Esophagus squamous epithelium (tissue), 5 donors: Measurements from ENCODE around the gene ZBTB17. TPM values are rescaled to one million over a fixed set of nuclear protein-coding genes. Genes with fewer than 3 reads are reported as not detected.
"Not testable (repeated sequence)": the region's sequence is repeated elsewhere in the genome, so short reads cannot be mapped to it uniquely, and the experiment has no call there.

ENCODE experiments used
- DNase-seq: peaks from one replicate; lab custom pipeline; 2025; lab: John Stamatoyannopoulos, UW
- H3K27ac ChIP-seq, 4 donors: fragments of 200-600 bp; sonication (generic); one replicate each; pipeline ENCODE4 v1.5.1; 2016 to 2019; ENCODE audit warnings: mild to moderate bottlenecking in 1 of 4
- H3K27me3 ChIP-seq, 4 donors: fragments of 200-600 bp; sonication (generic); 1 replicate in 3 of 4; 2 replicates in 1 of 4; pipeline versions ENCODE4 v1.5.1 to v1.6.0; 2017 to 2021; ENCODE audit warnings: antibody characterized with exemption in 1 of 4
- H3K36me3 ChIP-seq, 3 donors: fragments of 200-600 bp; sonication (generic); one replicate each; pipeline ENCODE4 v1.5.1; 2016 to 2019
- H3K4me1 ChIP-seq, 3 donors: fragments of 200-600 bp; sonication (generic); one replicate each; pipeline ENCODE4 v1.5.1; 2017 to 2019
- H3K4me3 ChIP-seq, 4 donors: fragments of 200-600 bp; sonication (generic); 1 replicate in 3 of 4; 2 replicates in 1 of 4; pipeline ENCODE4 v1.5.1; 2016 to 2019; ENCODE audit warnings: mild to moderate bottlenecking in 2 of 4, moderate library complexity in 1 of 4
- H3K9me3 ChIP-seq, 3 donors: fragments of 200-600 bp; sonication (generic); one replicate each; pipeline ENCODE4 v1.5.1; 2016 to 2019
- CTCF ChIP-seq, 6 experiments: fragments of 450-650 bp in 4 of 6; fragments of 200-600 bp in 2 of 6; sonication (generic) in 2 of 6; IDR thresholded peaks; one replicate each; pipeline ENCODE4 v1.5.1; 2016 to 2019; ENCODE audit warnings: antibody characterized with exemption in 6 of 6, mild to moderate bottlenecking in 4 of 6, moderate library complexity in 4 of 6
- POLR2A ChIP-seq, 4 donors: fragments of 450-650 bp; IDR thresholded peaks; one replicate each; pipeline ENCODE4 v1.6.1; 2017; ENCODE audit warnings: antibody characterized with exemption in 4 of 4, mild to moderate bottlenecking in 4 of 4, moderate library complexity in 3 of 4
- WGBS, 2 donors: methylation state at CpG; one replicate each; pipeline ENCODE4 v1.1.5; 2018; 5-methylcytosine and 5-hydroxymethylcytosine counted together
- intact Hi-C: fragments of 100-400 bp; cut with DNase I; formaldehyde crosslinking; loops from one replicate; pipeline ENCODE4 v1.15.0; 2022
- total RNA-seq, 4 donors: library from RNA; depleted of rRNA; stranded (reverse); fragments of >200 nt; gene quantifications; one replicate each; pipeline ENCODE4 v1.1.0, GENCODE V29; 2016
- donor health status: DM: yes; HTN: yes; CAD: no.

The ZBTB17 gene
- total RNA-seq, 4 donors from 2014 or later = 19.1 to 33.1 (median 26.8) TPM

- no peak for DNase-seq
- Histone ChIP-seq H3K4me3 (no peak overlapping the region), H3K4me1 (peaks cover 0 to 19% (median 4%) of the 10 kb centered on the region in 3 donors), H3K27me3 (no peaks in the 10 kb centered on the region), H3K9me3 (no peaks in the 10 kb centered on the region), H3K36me3 (no peaks in the 10 kb centered on the region), H3K27ac (peak overlapping the region in 1 of 4 donors; percentile 15)
- intact Hi-C loops = loop anchor here (10.0 kb wide), 1 partner anchor 48 kb away; no protein-coding TSS in a partner anchor
- TF ChIP-seq POLR2A (IDR thresholded peaks at IDR 0.05) (no peak), CTCF (IDR thresholded peaks at IDR 0.05) (peak in 2 of 6 experiments; percentile 5 to 43)
- WGBS, 2 donors = 50 to 54% methylated on average over 8 to 9 of the region's 9 CpGs
These were observed 30.9 kb upstream of the ZBTB17 start for GRCh38 chr1:16006552-16007485.

- Histone ChIP-seq H3K27ac (no peak overlapping the region), H3K36me3 (no peaks in the 10 kb centered on the region), H3K27me3 (no peaks in the 10 kb centered on the region), H3K4me1 (peaks cover 0 to 19% (median 4%) of the 10 kb centered on the region in 3 donors), H3K9me3 (no peaks in the 10 kb centered on the region), H3K4me3 (no peak overlapping the region)
- intact Hi-C loops = loop anchor here (10.0 kb wide), 1 partner anchor 49 kb away; no protein-coding TSS in a partner anchor
- DNase-seq = no peak
- TF ChIP-seq CTCF (IDR thresholded peaks at IDR 0.05) (no peak), POLR2A (IDR thresholded peaks at IDR 0.05) (no peak)
- 67 to 83% methylated on average over 3 of the region's 11 CpGs for WGBS, 2 donors
These were observed 30.1 kb upstream of the ZBTB17 start for GRCh38 chr1:16006010-16006409.

GRCh38 chr1:16005597-16005996 is 29.7 kb upstream of the ZBTB17 start:
- no peak overlapping the region for H3K27ac ChIP-seq
- WGBS, 2 donors = 73 to 96% methylated on average over 4 to 5 of the region's 5 CpGs
- H3K4me3 ChIP-seq = no peak overlapping the region
- H3K36me3 ChIP-seq = no peaks in the 10 kb centered on the region
- peaks cover 0 to 19% (median 4%) of the 10 kb centered on the region in 3 donors for H3K4me1 ChIP-seq
- H3K9me3 ChIP-seq = no peaks in the 10 kb centered on the region
- H3K27me3 ChIP-seq = no peaks in the 10 kb centered on the region
- no peak for DNase-seq
- intact Hi-C loops = loop anchor here (10.0 kb wide), 1 partner anchor 49 kb away; no protein-coding TSS in a partner anchor
- TF ChIP-seq CTCF (IDR thresholded peaks at IDR 0.05) (no peak), POLR2A (IDR thresholded peaks at IDR 0.05) (no peak)

- H3K4me3 ChIP-seq, DNase-seq, H3K9me3 ChIP-seq, H3K27ac ChIP-seq, H3K27me3 ChIP-seq, H3K4me1 ChIP-seq, H3K36me3 ChIP-seq: not testable (repeated sequence)
- intact Hi-C loops = loop anchor here (10.0 kb wide), 1 partner anchor 54 kb away; no protein-coding TSS in a partner anchor
- WGBS, 2 donors = 74 to 94% methylated on average over 4 to 10 of the region's 10 CpGs
These were observed 25.4 kb upstream of the ZBTB17 start for GRCh38 chr1:16001274-16001673.

GRCh38 chr1:15998929-15999328 is 23.0 kb upstream of the ZBTB17 start:
- Histone ChIP-seq H3K27ac (no peak overlapping the region), H3K27me3 (no peaks in the 10 kb centered on the region), H3K36me3 (no peaks in the 10 kb centered on the region), H3K4me3 (no peak overlapping the region), H3K4me1 (no peaks in the 10 kb centered on the region), H3K9me3 (no peaks in the 10 kb centered on the region)
- intact Hi-C loops = loop anchor here (10.0 kb wide), 1 partner anchor 184 kb away; no protein-coding TSS in a partner anchor
- no peak for TF ChIP-seq CTCF (IDR thresholded peaks at IDR 0.05)
- no peak for DNase-seq
- WGBS, 2 donors = 85 to 93% methylated on average over 10 of the region's 11 CpGs
